DOHH2 (cell line): ENCODE data around the gene PADI3.

Experiments used
- CTCF ChIP-seq: fragments of 200-600 bp; sonication (generic); IDR thresholded peaks from one replicate; pipeline ENCODE4 v1.5.1; 2014; ENCODE audit warnings: antibody characterized with exemption, mild to moderate bottlenecking, low read depth, low read length; ENCODE audit not compliant: poor library complexity, severe bottlenecking
- EZH2phosphoT487 ChIP-seq: fragments of 200-600 bp; sonication (generic); IDR thresholded peaks from 2 replicates; pipeline ENCODE4 v1.6.1; 2017; ENCODE audit warnings: borderline replicate concordance, mild to moderate bottlenecking, antibody characterized with exemption, low read length, moderate library complexity, mixed read lengths

GRCh38 chr1:17276568-17276967 lies 27.7 kb downstream of the PADI3 start:
- TF ChIP-seq CTCF (no peak), EZH2phosphoT487 (no peak)
